ENCODE results near the gene ATAT1. TPM values are rescaled to one million over a fixed set of nuclear protein-coding genes. Genes with fewer than 3 reads are reported as not detected.

Gene ATAT1
- total and polyA plus RNA-seq, 2 of the 13 experiments (the other 11 are each of a cell fraction or from before 2014, with no cell fraction given), result 9.2 to 23.6 TPM

DNA sequence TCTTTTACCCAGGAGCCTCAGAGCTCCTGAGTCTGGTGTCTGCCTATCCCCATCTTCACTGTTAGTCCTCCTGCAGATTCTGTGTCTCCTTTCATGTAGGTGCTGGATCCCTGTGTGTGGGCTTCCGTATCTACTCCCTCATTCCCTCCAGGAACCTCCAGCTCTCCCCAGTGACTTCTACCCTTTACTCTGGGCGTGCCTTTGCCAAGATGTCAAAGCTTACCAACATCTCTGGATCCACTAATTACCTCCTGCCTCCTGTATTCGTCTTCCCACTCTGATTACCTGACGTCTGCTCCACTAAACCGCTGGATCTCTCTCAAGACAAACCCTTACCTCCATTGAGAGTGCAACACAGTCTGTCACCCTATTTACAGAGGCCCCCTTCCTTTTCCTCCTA lies 18.1 kb downstream of the ATAT1 start (continued):
- TF ChIP-seq, protein P1, sequence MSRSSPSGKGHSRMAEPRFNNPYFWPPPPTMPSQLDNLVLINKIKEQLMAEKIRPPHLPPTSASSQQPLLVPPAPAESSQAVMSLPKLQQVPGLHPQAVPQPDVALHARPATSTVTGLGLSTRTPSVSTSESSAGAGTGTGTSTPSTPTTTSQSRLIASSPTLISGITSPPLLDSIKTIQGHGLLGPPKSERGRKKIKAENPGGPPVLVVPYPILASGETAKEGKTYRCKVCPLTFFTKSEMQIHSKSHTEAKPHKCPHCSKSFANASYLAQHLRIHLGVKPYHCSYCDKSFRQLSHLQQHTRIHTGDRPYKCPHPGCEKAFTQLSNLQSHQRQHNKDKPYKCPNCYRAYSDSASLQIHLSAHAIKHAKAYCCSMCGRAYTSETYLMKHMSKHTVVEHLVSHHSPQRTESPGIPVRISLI (CRISPR knock-in tag; IDR thresholded peaks at IDR 0.05; ENCODE audit: borderline replicate concordance), result no peak
- TF ChIP-seq ZNF816 (CRISPR knock-in tag; IDR thresholded peaks at IDR 0.05; ENCODE audit: borderline replicate concordance), result no peak

DNA sequence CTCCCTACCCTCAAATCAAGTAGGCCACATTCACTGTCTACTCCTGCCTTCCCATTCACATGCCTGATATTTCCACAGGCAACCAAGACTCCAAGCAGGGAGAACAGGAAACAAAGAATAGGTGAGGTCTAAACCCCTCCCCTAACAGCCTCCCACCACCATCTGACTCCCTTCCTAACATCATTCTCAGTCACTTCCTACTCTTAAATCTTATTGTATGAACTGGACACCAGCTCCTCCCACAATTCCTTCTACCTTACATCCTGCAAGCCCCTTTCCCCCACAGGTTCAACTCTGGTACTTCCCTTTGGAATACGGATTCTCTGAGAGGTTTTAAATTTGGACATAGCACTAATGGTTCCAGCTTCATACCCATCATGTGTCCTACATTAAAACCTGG lies 19.3 kb downstream of the ATAT1 start:
- TF ChIP-seq RORA (CRISPR knock-in tag; IDR thresholded peaks at IDR 0.05), result no peak
- TF ChIP-seq NFYC (CRISPR knock-in tag; IDR thresholded peaks at IDR 0.05), result 0 out of 2 replicates have a peak, but pooled peaks have one; percentile 19
- Histone ChIP-seq H3K4me1 (ENCODE audit: insufficient read depth, low read length) (peaks cover 44% of the 10 kb centered on the region), H3K27me3 (ENCODE audit: control insufficient read depth in 1 of 2, insufficient read depth in 2 of 2, low read length in 2 of 2) (no peaks in the 10 kb centered on the region; a peak in 1 of 5 replicates), H3K9me3 (ENCODE audit: low read length) (no peaks in the 10 kb centered on the region), H3K79me2 (ENCODE audit: insufficient read depth, low read length) (peaks cover 21% of the 10 kb centered on the region), H3K36me3 (replicated peaks in 1 of 2; ENCODE audit: control insufficient read depth in 1 of 2, insufficient read depth in 2 of 2, low read length in 2 of 2) (peaks cover 11 to 43% of the 10 kb centered on the region in 2 experiments; a peak in 3 of 5 replicates), H3K9ac (ENCODE audit: insufficient read depth, low read depth, low read length) (no peak overlapping the region), H3K4me3 (replicated peaks in 1 of 3; ENCODE audit: insufficient read depth in 1 of 3, low read depth in 2 of 3, low read length in 3 of 3) (peak overlapping the region in 1 of 3 experiments; percentile 94; a peak in 1 of 6 replicates), H2AFZ (ENCODE audit: low read length) (no peak overlapping the region), H3K27ac (ENCODE audit: extremely low read length, insufficient read depth, low read length) (no peak overlapping the region), H3K4me2 (ENCODE audit: low read depth, low read length) (peak overlapping the region; percentile 77; the same call in 1 of the 2 replicates), H4K20me1 (ENCODE audit: insufficient read depth, low read length) (no peaks in the 10 kb centered on the region)
- 94% methylated on average over 1 of the region's 1 CpG for WGBS (ENCODE audit: low lambda C conversion rate)
- no peak for ATAC-seq
- DNase-seq (ENCODE audit: low spot score), result no peak
- in situ Hi-C loops (cut with HindIII; ENCODE audit: extremely low pct_ligation_motif_present, low pct_unique_long_range_greater_than_20kb) (no loop called here), intact Hi-C loops (cut with micrococcal nuclease; ENCODE audit: unreplicated experiment) (loop anchor here (2.0 kb wide), 1 partner anchor 27 kb away; the partner anchor contains the start of gene DHX16)
- FAIRE-seq, result peak; percentile 34
- ChIA-PET CTCF (ENCODE audit: low intra/inter-chr PET ratio, low total read pairs) (no interaction called here), POLR2A (interaction anchor here (1.4 to 2.5 kb wide), 6 partner anchors 10 to 31 kb away, joined by 3 to 16 read pairs (median 12); partner anchors contain the start of genes ATAT1, DHX16, MRPS18B and PPP1R10)
- BruUV-seq (replicated peaks), result no TSS peak
